GM18508 (cell line): ENCODE data around the gene TMEM255B.
"Not testable (repeated sequence)": the region's sequence is repeated elsewhere in the genome, so short reads cannot be mapped to it uniquely, and the experiment has no call there.

Source experiments
- ATAC-seq: cut with Tn5 transposase; IDR thresholded peaks from one replicate; pipeline ENCODE4 v1.9.1; 2021; ENCODE audit warnings: moderate number of reproducible peaks; ENCODE audit not compliant: insufficient read depth, unreplicated experiment

The TMEM255B gene

DNA sequence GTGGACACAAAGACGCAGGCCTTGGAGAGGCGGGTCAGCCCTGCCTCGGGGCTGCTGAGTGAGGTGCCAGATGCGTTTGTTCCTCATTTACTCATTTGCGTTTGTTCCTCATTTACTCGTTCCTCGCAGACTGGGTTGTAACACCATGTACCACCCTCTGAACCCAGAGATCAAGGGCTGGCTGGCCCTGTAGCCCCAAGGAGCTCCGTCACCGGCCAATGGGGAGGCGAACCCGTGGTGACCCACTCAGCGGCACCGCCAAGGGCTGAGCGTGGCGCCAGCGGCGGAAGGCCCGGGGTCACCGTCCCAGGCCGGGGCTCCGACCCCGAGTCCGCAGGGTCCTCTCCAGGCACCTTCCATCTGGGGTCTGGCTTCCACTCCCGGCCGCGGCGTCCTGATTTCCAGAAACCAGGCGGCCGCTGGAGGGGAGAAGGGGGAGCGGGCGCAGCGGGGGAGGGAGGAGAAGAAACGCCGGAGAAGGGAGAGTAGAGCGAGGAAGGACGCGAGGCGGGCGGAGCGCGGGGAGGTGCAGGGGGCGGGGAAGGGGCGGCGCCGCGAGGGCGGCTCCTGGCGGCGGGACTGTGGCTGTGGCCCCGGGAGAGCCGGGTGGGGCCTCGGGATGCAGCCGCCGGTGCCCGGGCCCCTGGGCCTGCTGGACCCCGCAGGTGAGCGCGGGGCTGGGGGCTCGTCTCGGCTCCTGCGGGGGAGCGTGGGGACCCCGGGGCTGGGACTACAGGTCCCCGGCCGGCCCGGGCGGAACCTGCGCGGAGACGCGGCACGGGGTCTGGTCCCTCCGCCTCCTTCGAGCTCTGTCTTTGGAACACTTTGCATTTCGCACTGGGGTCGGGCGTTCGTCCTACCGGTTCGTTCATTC lies at the start of gene TMEM255B:
Gene TMEM255B (plus strand): TSS at position 576 of the 874 bp plus-strand sequence. CDS start 44 bp downstream, at position 620.
- no peak for ATAC-seq

DNA sequence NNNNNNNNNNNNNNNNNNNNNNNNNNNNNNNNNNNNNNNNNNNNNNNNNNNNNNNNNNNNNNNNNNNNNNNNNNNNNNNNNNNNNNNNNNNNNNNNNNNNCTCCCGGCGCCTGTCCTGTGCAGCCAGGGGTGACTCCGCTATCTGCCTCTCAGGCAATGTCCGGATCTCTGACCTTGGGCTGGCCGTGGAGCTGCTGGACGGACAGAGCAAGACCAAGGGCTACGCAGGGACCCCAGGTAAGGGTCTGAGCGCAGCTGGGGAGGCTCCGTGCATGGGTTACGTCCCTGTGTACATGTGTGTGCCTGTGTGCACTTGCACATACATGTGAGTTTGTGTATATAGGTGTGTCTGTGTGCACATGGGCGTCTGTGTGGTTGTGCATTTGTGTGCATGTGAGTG lies 36.1 kb upstream of the TMEM255B start:
- no peak for ATAC-seq

DNA sequence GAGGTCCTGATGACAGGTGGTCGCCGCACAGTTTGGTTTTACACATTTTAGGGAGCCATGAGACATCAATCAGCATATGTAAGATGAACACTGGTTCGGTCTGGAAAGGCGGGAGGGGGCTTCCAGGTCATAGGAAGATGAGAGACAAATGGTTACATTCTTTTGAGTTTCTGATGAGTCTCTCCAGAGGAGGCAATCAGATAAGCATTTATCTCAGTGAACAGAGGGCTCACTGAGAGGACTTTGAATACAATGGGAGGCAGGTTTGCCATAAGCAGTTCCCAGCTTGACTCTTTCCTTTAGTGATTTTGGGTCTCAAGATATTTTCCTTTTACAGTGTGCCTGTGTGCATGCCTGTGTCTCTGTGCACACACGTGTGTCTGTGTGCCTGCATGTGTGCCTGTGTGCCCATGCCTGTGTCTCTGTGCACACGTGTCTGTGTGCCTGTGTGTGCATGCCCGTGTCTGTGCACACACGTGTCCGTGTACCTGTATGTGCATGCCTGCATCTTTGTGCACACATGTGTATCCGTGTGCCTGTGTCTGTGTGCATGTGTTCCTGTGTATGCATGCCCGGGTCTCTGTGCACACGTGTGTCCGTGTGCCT lies 35.5 kb upstream of the TMEM255B start:
- ATAC-seq, result no peak

DNA sequence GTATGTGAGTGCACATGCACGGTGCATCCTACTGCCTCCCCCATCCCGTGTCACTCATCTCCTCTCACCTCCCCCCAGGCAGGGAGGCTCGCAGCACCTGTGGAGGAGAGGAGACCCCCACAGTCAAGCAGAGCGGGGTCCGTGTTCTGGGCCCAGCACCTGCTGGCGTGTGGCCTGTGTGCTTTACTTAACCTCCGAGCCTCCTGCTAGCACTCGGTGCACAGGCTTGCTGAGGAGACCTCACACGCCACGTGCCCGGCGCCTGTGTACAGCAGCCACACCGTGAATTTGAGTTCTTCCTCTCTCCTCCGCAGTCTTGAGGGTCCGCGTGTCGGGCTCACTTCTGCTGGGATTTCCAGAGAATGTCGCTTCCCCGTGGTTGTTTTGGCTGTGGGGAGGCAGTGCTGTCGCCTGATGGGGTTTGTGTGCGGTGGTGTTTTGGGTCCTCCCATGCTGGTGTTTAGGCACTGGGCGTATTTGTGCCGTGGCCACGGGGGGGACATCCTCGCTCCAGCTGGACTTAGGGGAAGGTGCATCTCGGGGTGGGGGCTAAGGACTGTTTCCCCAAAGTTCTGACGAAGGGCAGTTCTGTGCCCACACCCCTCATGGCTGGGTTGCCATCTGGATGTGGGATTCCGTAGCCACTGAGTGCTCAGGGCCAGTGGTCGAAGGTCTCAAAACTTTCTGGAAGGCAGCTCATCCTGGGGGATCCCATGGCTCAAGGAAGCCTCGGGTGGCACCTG lies 34.8 kb upstream of the TMEM255B start:
- ATAC-seq, result no peak

DNA sequence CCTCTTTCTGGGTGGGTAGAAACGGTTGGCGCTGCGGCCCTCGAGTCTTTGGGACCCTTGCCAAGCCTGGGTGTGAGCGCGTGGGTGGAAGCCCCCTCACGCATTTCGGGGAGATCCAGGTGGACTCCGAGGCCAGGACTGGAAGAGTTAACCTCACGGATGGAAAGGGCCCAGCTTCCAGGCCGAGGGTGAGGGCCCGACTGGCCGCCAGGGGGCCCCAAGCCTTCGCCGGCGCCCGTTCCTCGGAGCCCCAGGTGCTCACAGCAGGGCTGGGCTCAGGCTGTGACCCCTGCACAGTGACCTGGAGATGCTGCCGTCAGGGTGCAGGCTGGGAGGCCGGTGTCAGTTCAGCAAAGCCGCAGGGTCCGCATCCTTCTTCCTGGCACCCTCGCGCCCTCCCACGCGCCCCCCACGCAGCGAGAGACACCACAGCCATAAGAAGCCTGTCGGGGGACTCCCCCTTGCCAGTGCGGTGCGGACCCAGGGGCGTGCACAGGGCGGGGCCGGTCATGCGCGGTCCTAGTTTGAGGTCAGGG lies 34.2 kb upstream of the TMEM255B start:
- no peak for ATAC-seq

DNA sequence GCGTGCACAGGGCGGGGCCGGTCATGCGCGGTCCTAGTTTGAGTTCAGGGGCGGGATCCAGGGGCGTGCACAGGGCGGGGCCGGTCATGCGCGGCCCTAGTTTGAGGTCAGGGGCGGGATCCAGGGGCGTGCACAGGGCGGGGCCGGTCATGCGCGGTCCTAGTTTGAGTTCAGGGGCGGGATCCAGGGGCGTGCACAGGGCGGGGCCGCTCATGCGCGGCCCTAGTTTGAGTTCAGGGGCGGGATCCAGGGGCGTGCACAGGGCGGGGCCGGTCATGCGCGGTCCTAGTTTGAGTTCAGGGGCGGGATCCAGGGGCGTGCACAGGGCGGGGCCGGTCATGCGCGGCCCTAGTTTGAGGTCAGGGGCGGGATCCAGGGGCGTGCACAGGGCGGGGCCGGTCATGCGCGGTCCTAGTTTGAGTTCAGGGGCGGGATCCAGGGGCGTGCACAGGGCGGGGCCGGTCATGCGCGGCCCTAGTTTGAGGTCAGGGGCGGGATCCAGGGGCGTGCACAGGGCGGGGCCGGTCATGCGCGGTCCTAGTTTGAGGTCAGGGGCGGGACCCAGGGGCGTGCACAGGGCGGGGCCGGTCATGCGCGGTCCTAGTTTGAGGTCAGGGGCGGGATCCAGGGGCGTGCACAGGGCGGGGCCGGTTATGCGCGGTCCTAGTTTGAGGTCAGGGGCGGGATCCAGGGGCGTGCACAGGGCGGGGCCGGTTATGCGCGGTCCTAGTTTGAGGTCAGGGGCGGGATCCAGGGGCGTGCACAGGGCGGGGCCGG lies 33.5 kb upstream of the TMEM255B start:
- not testable (repeated sequence) for ATAC-seq

DNA sequence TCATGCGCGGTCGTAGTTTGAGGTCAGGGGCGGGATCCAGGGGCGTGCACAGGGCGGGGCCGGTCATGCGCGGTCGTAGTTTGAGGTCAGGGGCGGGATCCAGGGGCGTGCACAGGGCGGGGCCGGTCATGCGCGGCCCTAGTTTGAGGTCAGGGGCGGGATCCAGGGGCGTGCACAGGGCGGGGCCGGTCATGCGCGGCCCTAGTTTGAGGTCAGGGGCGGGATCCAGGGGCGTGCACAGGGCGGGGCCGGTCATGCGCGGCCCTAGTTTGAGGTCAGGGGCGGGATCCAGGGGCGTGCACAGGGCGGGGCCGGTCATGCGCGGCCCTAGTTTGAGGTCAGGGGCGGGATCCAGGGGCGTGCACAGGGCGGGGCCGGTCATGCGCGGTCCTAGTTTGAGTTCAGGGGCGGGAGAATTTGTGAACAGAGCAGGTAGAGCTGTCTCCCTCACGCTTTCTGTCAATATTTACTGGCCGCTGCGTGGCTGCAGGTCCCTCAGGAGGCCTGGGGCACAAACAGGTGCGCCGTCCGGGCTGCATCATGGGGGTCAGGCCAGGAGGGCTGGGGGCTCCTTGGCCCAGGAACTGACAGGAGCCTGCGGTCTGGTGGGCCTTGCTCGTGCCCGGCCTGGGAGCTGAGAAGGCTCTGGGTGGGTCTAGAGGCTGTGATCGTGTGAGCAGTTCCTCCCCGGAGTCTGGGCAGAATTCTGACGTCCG lies 32.8 kb upstream of the TMEM255B start:
- not testable (repeated sequence) for ATAC-seq

DNA sequence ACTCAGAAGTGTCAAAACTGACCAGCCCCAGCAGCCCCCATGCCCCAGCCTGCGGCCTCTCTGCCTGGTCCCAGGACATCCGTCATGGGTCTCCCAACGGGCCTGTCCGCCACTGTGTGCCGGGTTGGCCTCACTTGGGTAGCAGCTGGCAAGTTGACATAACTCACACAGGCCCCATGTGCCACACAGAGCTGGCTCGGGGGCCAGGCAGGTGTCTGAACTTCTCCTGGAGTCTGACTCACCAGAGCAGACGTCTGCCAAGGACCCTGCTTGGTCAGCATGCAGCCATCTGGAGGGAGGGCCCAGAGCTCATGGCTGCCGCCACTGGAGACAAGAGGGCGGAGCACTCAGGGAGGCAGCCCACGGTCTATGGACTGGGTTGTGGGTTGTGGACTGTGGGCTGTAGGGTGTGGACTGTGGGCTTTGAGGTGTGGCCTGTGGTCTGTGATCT lies 32.0 kb upstream of the TMEM255B start:
- no peak for ATAC-seq

DNA sequence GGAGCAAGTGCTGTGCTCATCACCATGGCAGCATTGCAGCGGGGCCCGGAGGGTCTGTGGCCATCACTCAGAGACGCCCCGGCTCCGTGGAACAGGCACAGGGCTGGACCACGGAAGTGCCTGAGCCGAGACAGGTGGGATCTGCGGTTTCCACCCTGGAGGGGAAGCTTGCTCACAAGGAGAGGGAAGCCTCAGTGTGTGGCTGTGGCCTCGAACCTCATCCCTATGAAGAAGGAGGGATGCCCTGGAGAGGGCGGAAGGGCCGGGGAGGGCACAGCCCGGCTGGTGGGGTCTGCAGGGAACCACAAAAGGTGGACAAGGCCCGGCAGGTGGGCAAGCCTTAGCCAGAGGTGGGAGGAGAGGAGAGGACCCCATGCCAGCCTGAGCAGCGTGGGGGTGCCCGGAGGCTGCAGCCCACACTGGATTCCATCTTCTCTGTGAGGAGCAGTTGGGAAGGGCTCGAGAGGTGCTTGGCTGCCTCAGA lies 30.4 kb upstream of the TMEM255B start:
- ATAC-seq, result no peak

DNA sequence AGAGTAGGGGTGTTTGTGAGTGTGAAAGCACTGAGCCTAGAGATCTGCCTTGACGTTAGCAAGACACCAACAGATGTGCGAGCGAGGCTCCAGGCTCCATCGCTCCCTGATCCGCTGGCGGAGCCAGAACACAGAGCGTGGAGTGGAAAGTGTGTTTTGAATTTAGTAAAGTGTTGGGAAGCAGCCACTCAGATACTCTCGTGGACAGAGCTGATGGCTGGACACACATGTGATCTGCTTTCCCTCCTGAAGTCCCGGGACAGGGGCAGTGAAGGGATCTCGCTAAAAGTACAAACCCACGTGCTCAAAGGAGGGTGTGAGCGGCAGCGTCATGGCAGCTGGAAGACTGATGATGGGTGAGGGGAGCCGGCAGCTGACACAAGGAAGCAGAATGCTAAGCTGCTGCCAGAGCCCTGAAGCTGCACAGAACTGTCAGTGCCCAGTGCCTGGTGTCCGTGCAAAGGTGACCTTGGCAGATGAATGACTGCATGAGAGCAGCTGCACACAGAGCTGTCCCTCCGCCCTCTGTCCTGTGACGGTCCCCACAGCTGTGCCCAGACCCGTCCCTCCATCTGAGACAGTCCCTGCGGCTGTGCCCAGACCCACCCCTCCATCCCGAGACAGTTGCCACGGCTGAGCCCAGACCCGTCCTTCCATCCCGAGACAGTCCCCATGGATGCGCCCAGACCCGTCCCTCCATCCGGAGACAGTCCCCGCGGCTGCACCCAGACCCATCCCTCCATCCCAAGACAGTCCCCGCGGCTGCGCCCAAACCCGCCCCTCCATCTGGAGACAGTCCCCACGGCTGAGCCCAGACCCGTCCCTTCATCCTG lies 29.6 kb upstream of the TMEM255B start:
- ATAC-seq, result no peak

DNA sequence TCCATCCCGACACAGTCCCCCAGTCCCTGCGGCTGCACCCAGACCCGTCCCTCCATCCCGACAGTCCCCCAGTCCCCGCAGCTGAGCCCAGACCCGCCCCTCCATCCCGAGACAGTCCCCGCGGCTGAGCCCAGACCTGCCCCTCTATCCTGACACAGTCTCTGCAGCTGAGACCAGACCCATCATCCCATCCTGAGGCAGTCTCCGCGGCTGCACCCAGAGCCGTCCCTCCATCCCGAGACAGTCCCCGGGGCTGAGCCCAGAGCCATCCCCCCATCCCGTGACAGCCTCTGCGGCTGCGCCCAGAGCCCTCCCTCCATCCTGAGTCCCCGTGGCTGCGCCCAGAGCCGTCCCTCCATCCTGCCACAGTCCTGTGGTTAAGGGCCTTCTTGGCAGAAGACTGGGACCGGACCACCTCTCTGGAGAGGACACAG lies 28.8 kb upstream of the TMEM255B start:
- no peak for ATAC-seq

DNA sequence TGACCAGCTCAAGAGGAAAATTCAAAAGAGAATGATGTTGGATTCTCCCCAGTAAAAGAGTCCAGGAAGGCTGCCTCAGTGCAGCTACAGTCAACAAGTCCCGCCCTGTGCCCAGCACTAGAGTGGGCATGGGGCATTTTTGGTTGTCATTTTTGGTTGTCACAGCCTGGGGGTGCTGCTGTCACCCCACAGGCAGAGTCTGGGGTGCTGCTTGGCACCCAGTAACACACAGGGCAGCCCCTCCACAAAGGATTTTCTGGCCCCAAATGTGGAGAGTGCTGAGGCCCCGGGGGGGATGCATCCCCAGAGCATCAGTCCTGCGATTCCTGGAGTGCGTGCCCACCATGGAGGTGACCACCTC lies 28.2 kb upstream of the TMEM255B start:
- ATAC-seq, result no peak

DNA sequence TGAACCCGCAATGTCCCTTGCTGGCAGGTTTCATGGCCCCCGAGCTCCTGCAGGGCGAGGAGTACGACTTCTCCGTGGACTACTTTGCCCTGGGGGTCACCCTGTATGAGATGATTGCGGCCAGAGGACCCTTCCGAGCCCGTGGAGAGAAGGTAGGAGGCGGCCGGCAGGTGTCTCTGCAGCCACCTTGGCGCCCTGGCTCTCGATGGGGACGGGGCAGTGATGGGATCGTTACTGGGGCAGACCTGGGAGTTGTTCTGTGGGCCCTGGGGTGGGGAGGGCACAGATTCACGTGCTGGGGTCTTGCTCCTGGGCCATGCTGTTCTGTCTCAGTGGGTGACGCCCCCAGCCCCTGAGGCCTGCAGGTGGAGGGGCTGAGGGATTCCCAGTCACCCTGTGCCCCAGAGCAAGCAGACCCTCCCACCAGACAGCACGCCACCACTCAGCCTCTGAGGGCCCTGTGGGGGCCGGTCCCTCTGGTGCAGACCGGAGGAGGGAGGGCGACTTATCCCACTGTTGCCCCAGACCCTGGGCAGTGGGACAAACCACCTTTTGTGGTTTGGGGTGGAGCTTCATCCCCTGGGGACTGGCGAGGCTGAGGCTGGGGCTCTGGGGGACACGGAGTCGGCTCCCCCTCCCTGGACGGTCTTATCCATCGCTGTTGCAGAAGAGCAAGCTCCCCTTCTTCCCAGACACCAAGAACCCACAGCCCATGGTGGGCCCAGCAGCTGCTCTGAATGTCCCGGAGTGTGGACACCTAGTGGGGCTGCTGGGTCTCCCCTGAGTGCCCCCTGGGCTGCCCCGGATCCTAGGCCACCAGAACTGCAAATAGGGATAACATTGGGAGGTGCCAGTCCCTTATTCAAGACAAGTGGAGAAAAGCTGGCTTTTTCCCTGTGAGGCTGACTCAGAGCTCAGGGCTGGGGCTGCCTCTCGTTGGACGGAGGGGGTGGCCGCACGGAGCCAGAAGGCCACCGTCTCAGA lies 27.5 kb upstream of the TMEM255B start:
- no peak for ATAC-seq

DNA sequence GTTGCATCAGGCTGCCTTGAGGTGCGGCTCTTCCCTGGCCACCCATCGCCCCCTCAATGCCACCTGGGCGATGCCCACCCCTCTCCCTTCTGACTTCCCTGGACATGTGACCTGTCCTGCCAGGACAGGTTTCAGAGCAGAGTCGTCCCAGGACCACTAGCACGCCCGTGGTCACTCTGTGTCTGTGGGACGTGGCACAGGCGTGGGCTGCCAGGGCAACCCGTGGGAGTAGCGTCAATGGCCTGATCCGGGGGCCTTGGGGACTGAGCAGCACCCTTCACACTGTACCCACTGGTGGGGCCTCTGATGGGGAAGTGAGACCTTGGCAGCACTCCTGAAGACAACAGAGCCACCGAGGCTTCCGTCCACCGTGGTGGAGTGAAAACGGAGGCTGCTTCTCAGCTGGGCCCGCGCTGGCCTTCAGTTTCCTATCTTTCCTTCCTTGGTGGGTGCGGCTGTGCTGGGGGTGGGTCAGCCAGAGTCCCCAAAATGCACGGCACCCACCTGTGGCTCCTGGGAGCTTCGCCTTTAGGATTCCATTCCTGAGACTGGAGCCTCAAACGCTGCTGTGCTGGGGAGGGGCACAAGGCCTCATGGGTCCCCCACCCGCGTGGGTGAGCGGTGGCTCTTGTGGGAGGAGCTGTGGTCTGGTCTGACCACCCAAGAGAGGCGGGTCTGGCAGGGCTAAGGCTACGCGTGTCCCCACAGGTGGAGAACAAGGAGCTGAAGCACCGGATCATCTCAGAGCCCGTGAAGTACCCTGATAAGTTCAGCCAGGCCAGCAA lies 26.7 kb upstream of the TMEM255B start:
- ATAC-seq, result no peak

DNA sequence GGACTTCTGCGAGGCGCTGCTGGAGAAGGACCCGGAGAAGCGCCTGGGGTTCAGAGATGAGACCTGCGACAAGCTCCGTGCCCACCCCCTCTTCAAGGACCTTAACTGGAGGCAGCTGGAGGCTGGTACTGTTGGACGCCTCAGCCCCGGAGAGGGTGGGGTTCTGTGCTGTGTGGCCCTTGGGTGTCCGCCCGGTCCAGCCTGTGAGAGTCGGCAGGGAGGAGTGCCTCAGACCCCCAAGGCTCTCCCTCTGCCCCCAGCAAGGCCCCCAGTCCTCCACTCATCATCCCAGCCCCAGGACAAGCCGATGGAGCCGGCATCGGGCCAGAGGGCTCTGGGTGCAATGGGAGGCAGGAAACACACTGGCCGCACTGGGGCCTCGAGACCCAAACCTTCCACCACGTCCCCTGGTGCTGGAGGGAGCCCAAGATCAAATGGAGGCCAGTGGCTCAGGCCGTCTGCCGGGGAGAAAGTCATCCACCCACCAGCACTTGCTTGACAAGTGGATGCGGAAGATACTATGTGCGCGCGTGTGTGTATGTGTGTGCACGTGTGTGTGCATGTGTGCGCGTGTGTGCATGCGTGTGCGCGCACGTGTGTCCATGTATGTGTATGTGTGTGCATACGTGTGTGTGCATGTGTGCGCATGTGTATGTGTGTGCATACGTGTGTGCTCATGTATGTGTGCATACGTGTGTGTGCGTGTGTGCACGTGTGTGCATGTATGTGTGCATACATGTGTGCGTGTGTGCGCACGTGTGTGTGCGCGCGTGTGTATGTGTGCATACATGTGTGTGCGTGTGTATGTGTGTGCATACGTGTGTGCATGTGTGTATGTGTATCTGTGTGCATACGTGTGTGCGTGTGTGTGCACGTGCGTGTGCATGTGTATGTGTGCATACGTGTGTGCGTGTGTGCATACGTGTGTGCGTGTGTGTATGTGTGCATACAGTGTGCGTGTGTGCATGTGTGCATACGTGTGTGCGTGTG lies 25.8 kb upstream of the TMEM255B start:
- no peak for ATAC-seq
